Activated naive CD8-positive, alpha-beta T cell treated with anti-CD3 and anti-CD28 coated beads for 36 hours (primary cell): ENCODE measurements around the gene MLLT6. TPM values are rescaled to one million over a fixed set of nuclear protein-coding genes. Genes with fewer than 3 reads are reported as not detected.

Source experiments
- DNase-seq: peaks from one replicate; pipeline ENCODE4 v3.0.0; 2021
- H3K27ac Mint-ChIP-seq: one replicate; pipeline ENCODE4 v1.8.0; 2022; ENCODE audit warnings: mild to moderate bottlenecking, moderate library complexity, mixed read lengths
- H3K27me3 Mint-ChIP-seq: one replicate; pipeline ENCODE4 v1.8.0; 2022; ENCODE audit warnings: mild to moderate bottlenecking, mixed read lengths
- H3K36me3 Mint-ChIP-seq: one replicate; pipeline ENCODE4 v1.8.0; 2021; ENCODE audit warnings: mild to moderate bottlenecking, mixed read lengths
- H3K4me1 Mint-ChIP-seq: one replicate; pipeline ENCODE4 v1.8.0; 2021; ENCODE audit warnings: mixed read lengths
- H3K4me3 Mint-ChIP-seq: one replicate; pipeline ENCODE4 v1.8.0; 2022; ENCODE audit warnings: mild to moderate bottlenecking, moderate library complexity, mixed read lengths
- H3K9me3 Mint-ChIP-seq: one replicate; pipeline ENCODE4 v1.8.0; 2022; ENCODE audit warnings: mixed read lengths
- total RNA-seq, 2 experiments: library from RNA; stranded (reverse); gene quantifications; one replicate each; pipeline ENCODE4 v1.2.3, GENCODE V29; 2021

MLLT6 gene
- total RNA-seq, 2 experiments from 2014 or later: 125 to 130 TPM

GRCh38 chr17:38768417-38768816, 63.3 kb downstream of the MLLT6 start:
- no peak overlapping the region for H3K4me3 Mint-ChIP-seq
- H3K4me1 Mint-ChIP-seq: no peaks in the 10 kb centered on the region
- DNase-seq: no peak
- peak overlapping the region; percentile 55 for H3K27ac Mint-ChIP-seq
- H3K36me3 Mint-ChIP-seq: peaks cover 20% of the 10 kb centered on the region
- H3K9me3 Mint-ChIP-seq: no peaks in the 10 kb centered on the region
- no peaks in the 10 kb centered on the region for H3K27me3 Mint-ChIP-seq

- Mint-ChIP-seq H3K27ac (no peak overlapping the region), H3K9me3 (no peaks in the 10 kb centered on the region), H3K4me3 (no peak overlapping the region), H3K4me1 (no peaks in the 10 kb centered on the region), H3K27me3 (no peaks in the 10 kb centered on the region), H3K36me3 (peaks cover 7% of the 10 kb centered on the region)
- no peak for DNase-seq
These were observed 68.2 kb downstream of the MLLT6 start for GRCh38 chr17:38773258-38773657.

GRCh38 chr17:38777641-38778250, 72.7 kb downstream of the MLLT6 start:
- Mint-ChIP-seq H3K4me1 (no peaks in the 10 kb centered on the region), H3K36me3 (peaks cover 14% of the 10 kb centered on the region), H3K9me3 (no peaks in the 10 kb centered on the region), H3K4me3 (no peak overlapping the region), H3K27me3 (no peaks in the 10 kb centered on the region), H3K27ac (no peak overlapping the region)
- no peak for DNase-seq

Other genes starting within 250 kb of the MLLT6 start
- gene SRCIN1, start 99.3 kb upstream of the MLLT6 start, total RNA-seq: under 1 TPM; 0.37 to 0.42 TPM
- gene EPOP, start 30.3 kb upstream of the MLLT6 start, total RNA-seq: 10 to 100 TPM; 33.6 to 33.7 TPM
- 10 to 100 TPM; 54.3 to 57.4 TPM for gene CISD3, start 25.1 kb downstream of the MLLT6 start, total RNA-seq
- under 1 TPM; 0.40 to 0.74 TPM for gene PCGF2, start 43.1 kb downstream of the MLLT6 start, total RNA-seq
- 100 to 1,000 TPM; 284 to 288 TPM for gene PSMB3, start 47.5 kb downstream of the MLLT6 start, total RNA-seq
- gene PIP4K2B, start 94.3 kb downstream of the MLLT6 start, total RNA-seq: 10 to 100 TPM; 39.6 to 41.1 TPM
- gene CWC25, start 120.0 kb downstream of the MLLT6 start, total RNA-seq: 10 to 100 TPM; 22.3 to 25.6 TPM
- 1,000 to 10,000 TPM; 1,956 to 1,966 TPM for gene RPL23, start 148.4 kb downstream of the MLLT6 start, total RNA-seq
- gene LASP1, start 164.8 kb downstream of the MLLT6 start, total RNA-seq: 100 to 1,000 TPM; 131 TPM